ENCODE measurements around the gene HOXD12.

HOXD12 gene

DNA sequence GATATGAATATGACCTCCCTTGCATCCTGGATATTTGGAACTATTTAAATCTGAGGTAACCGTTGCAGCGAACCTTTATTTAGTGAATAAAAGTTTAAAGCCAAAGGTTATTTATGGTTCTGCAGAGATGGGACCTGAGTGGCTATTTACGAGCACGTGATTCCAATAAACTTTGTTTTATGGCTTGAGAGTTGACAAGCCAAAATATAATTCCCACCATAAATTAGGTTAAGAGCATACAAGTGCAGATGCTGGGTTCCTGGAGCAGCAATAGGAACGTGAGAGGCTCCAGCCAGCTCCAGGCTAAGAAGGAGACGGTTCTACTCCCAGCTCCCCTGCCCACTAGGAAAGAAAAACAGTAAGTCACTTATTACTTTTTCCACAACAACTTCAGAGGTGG, 46.5 kb downstream of the HOXD12 start:
- no peak overlapping the region for H3K4me3 ChIP-seq (ENCODE audit: low read length)
- no peaks in the 10 kb centered on the region for H3F3A ChIP-seq (ENCODE audit: control insufficient read depth, insufficient read depth)
- H3K4me1 ChIP-seq (ENCODE audit: control insufficient read depth, low read length): no peaks in the 10 kb centered on the region
- no peak overlapping the region for H3K4me2 ChIP-seq (ENCODE audit: low read length)
- no peaks in the 10 kb centered on the region; the same call in 1 of the 2 replicates for H3K27me3 ChIP-seq (ENCODE audit: control insufficient read depth, low read length)
- no peaks in the 10 kb centered on the region for H3K79me2 ChIP-seq (ENCODE audit: control insufficient read depth, low read length)
- no peak overlapping the region for H3K27ac ChIP-seq (ENCODE audit: low read depth, low read length)
- H3K9me2 ChIP-seq (replicated peaks; ENCODE audit: control insufficient read depth, low read length): no peaks in the 10 kb centered on the region
- TF ChIP-seq, protein P1, sequence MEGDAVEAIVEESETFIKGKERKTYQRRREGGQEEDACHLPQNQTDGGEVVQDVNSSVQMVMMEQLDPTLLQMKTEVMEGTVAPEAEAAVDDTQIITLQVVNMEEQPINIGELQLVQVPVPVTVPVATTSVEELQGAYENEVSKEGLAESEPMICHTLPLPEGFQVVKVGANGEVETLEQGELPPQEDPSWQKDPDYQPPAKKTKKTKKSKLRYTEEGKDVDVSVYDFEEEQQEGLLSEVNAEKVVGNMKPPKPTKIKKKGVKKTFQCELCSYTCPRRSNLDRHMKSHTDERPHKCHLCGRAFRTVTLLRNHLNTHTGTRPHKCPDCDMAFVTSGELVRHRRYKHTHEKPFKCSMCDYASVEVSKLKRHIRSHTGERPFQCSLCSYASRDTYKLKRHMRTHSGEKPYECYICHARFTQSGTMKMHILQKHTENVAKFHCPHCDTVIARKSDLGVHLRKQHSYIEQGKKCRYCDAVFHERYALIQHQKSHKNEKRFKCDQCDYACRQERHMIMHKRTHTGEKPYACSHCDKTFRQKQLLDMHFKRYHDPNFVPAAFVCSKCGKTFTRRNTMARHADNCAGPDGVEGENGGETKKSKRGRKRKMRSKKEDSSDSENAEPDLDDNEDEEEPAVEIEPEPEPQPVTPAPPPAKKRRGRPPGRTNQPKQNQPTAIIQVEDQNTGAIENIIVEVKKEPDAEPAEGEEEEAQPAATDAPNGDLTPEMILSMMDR (IDR thresholded peaks at IDR 0.05; ENCODE audit: low read depth, low read length, poor library complexity, severe bottlenecking): no peak
- TF ChIP-seq EZH2phosphoT487 (IDR thresholded peaks at IDR 0.05; ENCODE audit: borderline replicate concordance, low read length): no peak
- no peaks in the 10 kb centered on the region for H4K20me1 ChIP-seq (ENCODE audit: control insufficient read depth, insufficient read depth, low read depth, low read length)
- H3K36me3 ChIP-seq (ENCODE audit: control insufficient read depth, low read length): no peaks in the 10 kb centered on the region
- no peaks in the 10 kb centered on the region for H3K9me3 ChIP-seq (ENCODE audit: control insufficient read depth, insufficient read depth, low read length)

DNA sequence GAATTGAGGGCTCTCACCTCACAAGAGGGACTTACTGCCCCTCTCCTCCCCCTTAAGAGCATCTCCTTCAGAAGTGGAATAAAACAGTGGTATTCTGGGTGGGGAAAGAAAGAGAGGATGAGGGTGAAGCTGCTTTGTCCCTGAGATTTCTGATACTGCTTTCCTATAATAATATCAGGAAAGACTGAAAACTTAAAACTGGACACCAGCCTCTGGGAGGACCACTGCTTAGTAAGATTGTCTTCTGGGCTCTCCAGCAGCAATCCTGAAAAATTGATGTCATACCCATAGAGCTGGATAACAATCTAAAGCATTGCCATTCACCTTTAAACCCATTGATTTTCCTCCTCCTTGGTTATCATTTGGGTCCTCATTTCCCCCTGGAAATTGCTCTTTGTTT, 47.0 kb downstream of the HOXD12 start:
- Histone ChIP-seq H3K4me1 (ENCODE audit: control insufficient read depth, low read length) (no peaks in the 10 kb centered on the region), H3K27me3 (ENCODE audit: control insufficient read depth, low read length) (no peaks in the 10 kb centered on the region; the same call in 1 of the 2 replicates), H3K9me3 (ENCODE audit: control insufficient read depth, insufficient read depth, low read length) (no peaks in the 10 kb centered on the region), H3F3A (ENCODE audit: control insufficient read depth, insufficient read depth) (no peaks in the 10 kb centered on the region), H3K27ac (ENCODE audit: low read depth, low read length) (no peak overlapping the region), H3K4me2 (ENCODE audit: low read length) (no peak overlapping the region), H4K20me1 (ENCODE audit: control insufficient read depth, insufficient read depth, low read depth, low read length) (no peaks in the 10 kb centered on the region), H3K4me3 (ENCODE audit: low read length) (no peak overlapping the region), H3K9me2 (replicated peaks; ENCODE audit: control insufficient read depth, low read length) (no peaks in the 10 kb centered on the region), H3K36me3 (ENCODE audit: control insufficient read depth, low read length) (no peaks in the 10 kb centered on the region), H3K79me2 (ENCODE audit: control insufficient read depth, low read length) (no peaks in the 10 kb centered on the region)
- TF ChIP-seq, protein P1 (IDR thresholded peaks at IDR 0.05; ENCODE audit: low read depth, low read length, poor library complexity, severe bottlenecking): no peak
- TF ChIP-seq EZH2phosphoT487 (IDR thresholded peaks at IDR 0.05; ENCODE audit: borderline replicate concordance, low read length): no peak

GRCh38 chr2:176147210-176147799, 47.7 kb downstream of the HOXD12 start:
- no peaks in the 10 kb centered on the region for H4K20me1 ChIP-seq (ENCODE audit: control insufficient read depth, insufficient read depth, low read depth, low read length)
- H3F3A ChIP-seq (ENCODE audit: control insufficient read depth, insufficient read depth): no peaks in the 10 kb centered on the region
- no peaks in the 10 kb centered on the region for H3K4me1 ChIP-seq (ENCODE audit: control insufficient read depth, low read length)
- TF ChIP-seq, protein P1 (IDR thresholded peaks at IDR 0.05; ENCODE audit: low read depth, low read length, poor library complexity, severe bottlenecking): no peak
- TF ChIP-seq EZH2phosphoT487 (IDR thresholded peaks at IDR 0.05; ENCODE audit: borderline replicate concordance, low read length): no peak
- no peaks in the 10 kb centered on the region; the same call in 1 of the 2 replicates for H3K27me3 ChIP-seq (ENCODE audit: control insufficient read depth, low read length)
- no peak overlapping the region for H3K4me2 ChIP-seq (ENCODE audit: low read length)
- no peaks in the 10 kb centered on the region for H3K36me3 ChIP-seq (ENCODE audit: control insufficient read depth, low read length)
- no peaks in the 10 kb centered on the region for H3K9me3 ChIP-seq (ENCODE audit: control insufficient read depth, insufficient read depth, low read length)
- H3K27ac ChIP-seq (ENCODE audit: low read depth, low read length): no peak overlapping the region
- no peaks in the 10 kb centered on the region for H3K9me2 ChIP-seq (replicated peaks; ENCODE audit: control insufficient read depth, low read length)
- H3K4me3 ChIP-seq (ENCODE audit: low read length): no peak overlapping the region
- H3K79me2 ChIP-seq (ENCODE audit: control insufficient read depth, low read length): no peaks in the 10 kb centered on the region

Measured in DOHH2 (cell line).